ENCODE results near the gene S100A2. TPM values are rescaled to one million over a fixed set of nuclear protein-coding genes. Genes with fewer than 3 reads are reported as not detected.

The S100A2 gene
- total and polyA plus RNA-seq, 2 of the 8 experiments (the other 6 are each of a cell fraction or from before 2014, with no cell fraction given): 0.86 TPM; not detected in 1

GRCh38 chr1:153515504-153516394 is 49.9 kb downstream of the S100A2 start:
- CTCF ChIA-PET (ENCODE audit: partially characterized antibody): interaction anchor here (0.6 to 4.6 kb wide), 18 partner anchors 9 to 1597 kb away, joined by 3 to 28 read pairs (median 4); no protein-coding TSS in a partner anchor
- TF ChIP-seq TBP (IDR thresholded peaks at IDR 0.05; ENCODE audit: low read depth, low read length) (no peak), POU5F1 (IDR thresholded peaks at IDR 0.05; ENCODE audit: low read depth, low read length) (no peak), RAD21 (IDR thresholded peaks at IDR 0.05 in 1 of 2, conservative IDR thresholded peaks at IDR 0.05 in 1 of 2; ENCODE audit: low read depth in 2 of 2, low read length in 2 of 2) (no peak), BRCA1 (IDR thresholded peaks at IDR 0.05; ENCODE audit: low read depth, low read length) (no peak), USF2 (IDR thresholded peaks at IDR 0.05; ENCODE audit: low read length) (no peak), POLR2A (IDR thresholded peaks at IDR 0.05; ENCODE audit: control extremely low read depth in 1 of 2, low read depth in 2 of 2, low read length in 2 of 2) (no peak), CHD2 (IDR thresholded peaks at IDR 0.05; ENCODE audit: low read length) (no peak), CHD1 (IDR thresholded peaks at IDR 0.05; ENCODE audit: low read depth, low read length) (no peak), RNF2 (IDR thresholded peaks at IDR 0.05; ENCODE audit: borderline replicate concordance, low read depth, low read length, missing control alignments, poor library complexity, severe bottlenecking) (no peak), CTBP2 (IDR thresholded peaks at IDR 0.05; ENCODE audit: borderline replicate concordance, insufficient read depth, insufficient read length, low read length) (no peak)

More at GRCh38 chr1:153515504-153516394, 49.9 kb downstream of the S100A2 start:
- H3K79me2 ChIP-seq (ENCODE audit: control insufficient read depth in 1 of 2, insufficient read depth in 2 of 2, low read length in 2 of 2): no peaks in the 10 kb centered on the region
- H2BK120ac ChIP-seq (replicated peaks; ENCODE audit: low read depth, low read length): no peak overlapping the region
- no peak overlapping the region for H3K4me2 ChIP-seq (ENCODE audit: insufficient read depth in 1 of 2, low read depth in 2 of 2, low read length in 2 of 2)
- H2AK5ac ChIP-seq (ENCODE audit: low read depth, low read length): no peak overlapping the region
- 80% methylated on average over 8 of the region's 8 CpGs; no CpG with 5 or more reads in 1 of the 2 experiments for WGBS, 2 experiments (ENCODE audit: extremely low coverage in 1 of 2, insufficient coverage in 1 of 2, insufficient read length in 1 of 2, insufficient replicate concordance in 2 of 2, low coverage in 1 of 2, low lambda C conversion rate in 2 of 2, missing lambda C conversion rate in 1 of 2)
- H3K9ac ChIP-seq (replicated peaks in 1 of 4; ENCODE audit: extremely low read depth in 1 of 4, low read depth in 3 of 4, low read length in 3 of 4): no peak overlapping the region
- peaks cover under 1 to 6% (median 2%) of the 10 kb centered on the region in 4 experiments; a peak in 6 of 7 replicates for H3K4me1 ChIP-seq (replicated peaks in 1 of 4; ENCODE audit: control insufficient read depth in 3 of 4, insufficient read depth in 4 of 4, low read length in 3 of 4)
- H2BK12ac ChIP-seq (ENCODE audit: low read depth, low read length): no peak overlapping the region
- POLR2A ChIA-PET (ENCODE audit: partially characterized antibody): interaction anchor here (0.9 to 1.5 kb wide), 3 partner anchors 12 to 452 kb away, joined by 3 to 4 read pairs (median 3); partner anchors contain the start of gene CREB3L4
- no peaks in the 10 kb centered on the region for H3K23me2 ChIP-seq (ENCODE audit: low read depth, low read length)
- no peak overlapping the region for H3K23ac ChIP-seq (ENCODE audit: insufficient read length)
- H2BK20ac ChIP-seq (ENCODE audit: low read length): no peak overlapping the region
- H3K14ac ChIP-seq (ENCODE audit: insufficient read length): no peak overlapping the region
- no peak overlapping the region for H2BK5ac ChIP-seq (ENCODE audit: low read depth, low read length)
- H3K79me1 ChIP-seq (ENCODE audit: low read depth, low read length): no peaks in the 10 kb centered on the region
- H3K18ac ChIP-seq (ENCODE audit: extremely low read depth, low read length): no peak overlapping the region
- no peak overlapping the region for H4K5ac ChIP-seq (ENCODE audit: insufficient read length, low read depth, low read length)
- H4K91ac ChIP-seq (replicated peaks; ENCODE audit: insufficient read length, low read length): no peak overlapping the region
- H3K4ac ChIP-seq (replicated peaks; ENCODE audit: insufficient read length, low read depth, low read length): no peak overlapping the region
- no peaks in the 10 kb centered on the region for H3K9me3 ChIP-seq (ENCODE audit: insufficient read depth in 2 of 2, low read depth in 1 of 2, low read length in 1 of 2)
- no peaks in the 10 kb centered on the region for H4K20me1 ChIP-seq (replicated peaks in 1 of 2; ENCODE audit: control insufficient read depth in 1 of 2, insufficient read depth in 2 of 2, low read length in 2 of 2)
- no peak overlapping the region for H2BK15ac ChIP-seq (ENCODE audit: low read length)
- H3K27ac ChIP-seq (ENCODE audit: low read depth, low read length): no peak overlapping the region
- H3K56ac ChIP-seq (replicated peaks; ENCODE audit: insufficient read length, low read depth, low read length): no peak overlapping the region
- H3K4me3 ChIP-seq (ENCODE audit: extremely low read depth in 1 of 4, insufficient read depth in 2 of 4, low read depth in 3 of 4, low read length in 4 of 4): no peak overlapping the region
- FAIRE-seq (no peak), DNase-seq (ENCODE audit: low read depth in 1 of 2, low spot score in 2 of 2) (no peak)
- peaks cover 0 to 14% (median 8%) of the 10 kb centered on the region in 4 experiments; a peak in 4 of 7 replicates for H3K27me3 ChIP-seq (replicated peaks in 1 of 4; ENCODE audit: control insufficient read depth in 3 of 4, extremely low read depth in 1 of 4, insufficient read depth in 3 of 4, low read length in 3 of 4)
- H2AFZ ChIP-seq (ENCODE audit: low read length): no peak overlapping the region
- no peaks in the 10 kb centered on the region; a peak in 1 of 8 replicates for H3K36me3 ChIP-seq (ENCODE audit: control insufficient read depth in 2 of 4, insufficient read depth in 4 of 4, low read length in 3 of 4)
- no peak overlapping the region for H4K8ac ChIP-seq (ENCODE audit: extremely low read depth, insufficient read depth, low read length)
